Medulla oblongata (tissue), 1 donor: ENCODE results near the gene RARA.

Source experiments
- DNase-seq: peaks from one replicate; pipeline ENCODE4 v3.0.0-alpha.2; 2015; ENCODE audit errors: extremely low spot score

The RARA gene

GRCh38 chr17:40345161-40345993, 36.4 kb downstream of the RARA start:
- peak; percentile 51 for DNase-seq

GRCh38 chr17:40345994-40346764, 37.2 kb downstream of the RARA start:
- peak; percentile 37 for DNase-seq

DNA sequence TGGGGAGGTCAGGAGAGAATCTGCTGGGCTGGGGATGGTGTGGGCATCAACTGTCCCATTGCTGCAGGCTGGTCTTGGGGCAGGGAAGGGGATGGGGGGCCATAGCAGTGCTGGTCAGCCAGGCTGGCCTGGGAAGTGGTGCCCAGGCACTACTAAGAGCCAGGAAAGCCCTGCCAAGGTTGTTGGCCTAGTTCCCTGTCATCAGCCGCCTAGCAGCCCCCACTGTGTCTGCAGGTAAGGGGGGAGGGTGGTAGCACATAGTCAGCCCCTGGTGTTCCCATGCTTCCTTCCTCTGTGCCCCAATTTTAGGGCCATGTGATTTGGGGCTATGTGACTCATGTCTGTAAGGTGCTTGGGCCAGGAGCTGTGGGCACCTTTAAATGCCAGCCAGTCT, 37.8 kb downstream of the RARA start:
- DNase-seq: peak; percentile 33

GRCh38 chr17:40347319-40348135, 38.5 kb downstream of the RARA start:
- DNase-seq: peak; percentile 77

GRCh38 chr17:40348136-40348504, 39.1 kb downstream of the RARA start:
- DNase-seq: peak; percentile 24

GRCh38 chr17:40348562-40349476, 39.8 kb downstream of the RARA start:
- peak; percentile 83 for DNase-seq

GRCh38 chr17:40349477-40349894, 40.5 kb downstream of the RARA start:
- no peak for DNase-seq

- DNase-seq: no peak
Observed at GRCh38 chr17:40349895-40350688, 41.1 kb downstream of the RARA start.

GRCh38 chr17:40350689-40351358, 41.8 kb downstream of the RARA start:
- no peak for DNase-seq

DNA sequence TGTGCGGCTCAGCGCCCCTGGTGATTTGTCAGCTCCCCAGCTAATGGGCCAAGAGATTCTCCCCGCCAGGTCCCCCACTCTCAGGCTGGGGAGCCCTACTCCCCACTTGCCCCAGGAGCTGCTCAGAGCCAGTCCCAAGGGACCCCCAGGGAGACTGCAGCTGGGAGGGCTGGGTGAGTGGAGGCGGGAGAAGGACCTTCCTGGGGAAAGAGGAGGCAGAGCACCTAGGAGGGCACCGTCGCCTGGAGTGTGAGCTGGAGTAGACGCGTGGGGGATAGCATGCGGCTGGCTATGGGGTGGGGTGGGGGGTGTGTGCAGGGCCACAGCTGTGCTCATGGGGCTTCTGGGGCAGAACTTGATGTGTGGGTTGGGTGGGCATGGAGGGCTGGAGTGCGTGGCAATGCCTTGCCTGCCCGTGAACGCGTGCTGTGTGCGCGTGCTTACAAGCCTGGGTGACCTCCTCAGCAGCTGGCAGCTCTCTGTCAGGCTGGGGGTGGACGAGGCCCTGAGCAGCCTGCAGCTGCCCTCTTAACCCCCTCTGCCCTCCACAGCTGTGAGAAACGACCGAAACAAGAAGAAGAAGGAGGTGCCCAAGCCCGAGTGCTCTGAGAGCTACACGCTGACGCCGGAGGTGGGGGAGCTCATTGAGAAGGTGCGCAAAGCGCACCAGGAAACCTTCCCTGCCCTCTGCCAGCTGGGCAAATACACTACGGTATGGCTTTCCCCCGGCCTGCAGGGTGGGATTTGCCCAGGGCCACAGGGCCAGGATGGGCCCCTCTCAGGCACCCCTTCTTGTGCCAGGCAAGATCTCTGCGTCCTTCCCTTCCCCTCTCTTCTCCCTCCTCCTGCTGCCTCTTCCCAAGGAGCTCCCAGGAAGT, 42.6 kb downstream of the RARA start:
- no peak for DNase-seq

- no peak for DNase-seq
Observed at GRCh38 chr17:40352237-40352778, 43.3 kb downstream of the RARA start.

- DNase-seq: no peak
Observed at GRCh38 chr17:40352779-40353394, 43.9 kb downstream of the RARA start.

DNA sequence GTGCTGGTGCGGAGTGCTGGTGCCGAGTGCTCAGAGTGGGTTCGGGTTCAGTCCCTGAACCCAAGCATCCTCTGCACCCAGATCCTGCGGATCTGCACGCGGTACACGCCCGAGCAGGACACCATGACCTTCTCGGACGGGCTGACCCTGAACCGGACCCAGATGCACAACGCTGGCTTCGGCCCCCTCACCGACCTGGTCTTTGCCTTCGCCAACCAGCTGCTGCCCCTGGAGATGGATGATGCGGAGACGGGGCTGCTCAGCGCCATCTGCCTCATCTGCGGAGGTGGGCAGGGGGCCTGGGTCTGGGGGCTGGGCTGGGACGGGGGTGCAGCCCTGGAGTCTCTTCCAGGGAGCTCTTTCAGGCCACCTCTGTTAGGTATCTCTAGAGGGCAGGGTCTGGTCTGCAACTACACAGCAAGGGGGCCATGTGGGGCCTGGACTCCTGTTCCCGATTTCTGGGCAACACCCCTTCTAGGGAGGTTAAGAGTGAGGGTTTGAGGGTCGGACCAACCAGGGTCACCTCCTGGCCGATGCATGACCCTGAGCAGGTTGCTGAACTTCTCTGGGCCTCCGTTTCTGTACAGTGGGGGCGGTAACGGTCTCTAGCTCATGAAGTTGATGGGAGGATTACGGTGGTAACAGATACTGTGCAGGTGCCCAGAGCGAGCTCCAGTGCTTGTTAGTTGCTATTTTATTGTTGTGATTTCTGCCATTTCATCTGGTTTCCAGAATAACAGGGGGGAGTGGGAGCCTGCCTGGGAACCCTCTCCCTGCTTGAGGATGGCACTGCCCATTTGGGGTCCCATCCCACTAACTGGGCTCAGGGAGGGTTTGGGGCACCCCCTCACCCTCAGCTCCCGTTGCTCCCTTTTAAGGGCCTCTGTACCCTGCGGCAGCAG, 45.5 kb downstream of the RARA start:
- no peak for DNase-seq

GRCh38 chr17:40355123-40355803, 46.3 kb downstream of the RARA start:
- peak; percentile 57 for DNase-seq

- DNase-seq: no peak
Observed at GRCh38 chr17:40355804-40356758, 47.1 kb downstream of the RARA start.
